ENCODE results near the gene LPIN2.

Gene LPIN2

GRCh38 chr18:2979129-2979528 lies 33.8 kb downstream of the LPIN2 start:
- H3K27ac ChIP-seq (ENCODE audit: low read length): no peak overlapping the region
- peaks cover 59% of the 10 kb centered on the region for H3K79me2 ChIP-seq (ENCODE audit: insufficient read depth, low read length)
- H3K9ac ChIP-seq (ENCODE audit: low read depth, low read length): no peak overlapping the region
- no peaks in the 10 kb centered on the region for H3K36me3 ChIP-seq (ENCODE audit: insufficient read depth, low read length)
- H3K4me2 ChIP-seq (ENCODE audit: insufficient read depth, low read length): no peak overlapping the region
- no peak overlapping the region for H3K4me3 ChIP-seq (ENCODE audit: low read depth in 1 of 2, low read length in 2 of 2)
- TF ChIP-seq EZH2 (IDR thresholded peaks at IDR 0.05; ENCODE audit: borderline replicate concordance, low read depth, low read length, severe bottlenecking) (no peak), CTCF (IDR thresholded peaks at IDR 0.05; ENCODE audit: borderline replicate concordance, extremely low read depth, low read length, poor library complexity, severe bottlenecking) (no peak)
- H3K4me1 ChIP-seq (ENCODE audit: insufficient read depth, low read length): peaks cover 40% of the 10 kb centered on the region
- ATAC-seq (ENCODE audit: insufficient read depth, low read depth) (no peak), DNase-seq (no peak)
- no peaks in the 10 kb centered on the region for H3K27me3 ChIP-seq (ENCODE audit: insufficient read depth, low read length, poor library complexity)
- no peak overlapping the region for H2AFZ ChIP-seq (ENCODE audit: low read depth, low read length)
- no peaks in the 10 kb centered on the region for H4K20me1 ChIP-seq (ENCODE audit: insufficient read depth, low read length)
- H3K9me3 ChIP-seq (ENCODE audit: insufficient read depth, low read length, severe bottlenecking): no peaks in the 10 kb centered on the region

- no peaks in the 10 kb centered on the region for H3K36me3 ChIP-seq (ENCODE audit: insufficient read depth, low read length)
- no peak for ATAC-seq (ENCODE audit: insufficient read depth, low read depth)
- DNase-seq: no peak
- no peak overlapping the region for H3K27ac ChIP-seq (ENCODE audit: low read length)
- H3K27me3 ChIP-seq (ENCODE audit: insufficient read depth, low read length, poor library complexity): no peaks in the 10 kb centered on the region
- no peaks in the 10 kb centered on the region for H3K9me3 ChIP-seq (ENCODE audit: insufficient read depth, low read length, severe bottlenecking)
- H3K4me3 ChIP-seq (ENCODE audit: low read depth in 1 of 2, low read length in 2 of 2): no peak overlapping the region
- H4K20me1 ChIP-seq (ENCODE audit: insufficient read depth, low read length): no peaks in the 10 kb centered on the region
- no peak overlapping the region for H3K4me2 ChIP-seq (ENCODE audit: insufficient read depth, low read length)
- no peak for TF ChIP-seq CTCF (IDR thresholded peaks at IDR 0.05; ENCODE audit: borderline replicate concordance, extremely low read depth, low read length, poor library complexity, severe bottlenecking)
- no peak for TF ChIP-seq EZH2 (IDR thresholded peaks at IDR 0.05; ENCODE audit: borderline replicate concordance, low read depth, low read length, severe bottlenecking)
- peaks cover 40% of the 10 kb centered on the region for H3K4me1 ChIP-seq (ENCODE audit: insufficient read depth, low read length)
- H3K79me2 ChIP-seq (ENCODE audit: insufficient read depth, low read length): peaks cover 58% of the 10 kb centered on the region
- no peak overlapping the region for H3K9ac ChIP-seq (ENCODE audit: low read depth, low read length)
- no peak overlapping the region for H2AFZ ChIP-seq (ENCODE audit: low read depth, low read length)
Observed at GRCh38 chr18:2978661-2979106, 34.3 kb downstream of the LPIN2 start.

- Histone ChIP-seq H3K9me3 (ENCODE audit: insufficient read depth, low read length, severe bottlenecking) (no peaks in the 10 kb centered on the region), H3K9ac (ENCODE audit: low read depth, low read length) (no peak overlapping the region), H3K79me2 (ENCODE audit: insufficient read depth, low read length) (peaks cover 60% of the 10 kb centered on the region), H3K4me3 (ENCODE audit: low read depth in 1 of 2, low read length in 2 of 2) (no peak overlapping the region), H3K4me1 (ENCODE audit: insufficient read depth, low read length) (peaks cover 36% of the 10 kb centered on the region), H3K4me2 (ENCODE audit: insufficient read depth, low read length) (no peak overlapping the region), H3K36me3 (ENCODE audit: insufficient read depth, low read length) (no peaks in the 10 kb centered on the region), H4K20me1 (ENCODE audit: insufficient read depth, low read length) (no peaks in the 10 kb centered on the region), H2AFZ (ENCODE audit: low read depth, low read length) (no peak overlapping the region), H3K27ac (ENCODE audit: low read length) (no peak overlapping the region), H3K27me3 (ENCODE audit: insufficient read depth, low read length, poor library complexity) (no peaks in the 10 kb centered on the region)
- TF ChIP-seq EZH2 (IDR thresholded peaks at IDR 0.05; ENCODE audit: borderline replicate concordance, low read depth, low read length, severe bottlenecking) (no peak), CTCF (IDR thresholded peaks at IDR 0.05; ENCODE audit: borderline replicate concordance, extremely low read depth, low read length, poor library complexity, severe bottlenecking) (no peak)
- no peak for DNase-seq
- ATAC-seq (ENCODE audit: insufficient read depth, low read depth): no peak
Observed at GRCh38 chr18:2978208-2978607, 34.7 kb downstream of the LPIN2 start.
